22Rv1 (cell line): ENCODE data around the gene ANKRD55.

Experiments
- ZFX ChIP-seq: fragments of 450-650 bp; IDR thresholded peaks from 2 replicates; pipeline ENCODE4 v1.6.1; 2017; ENCODE audit warnings: antibody characterized with exemption, borderline replicate concordance
- TF ChIP-seq, protein P1 (sequence below): fragments of 450-650 bp; IDR thresholded peaks from 2 replicates; pipeline ENCODE4 v1.5.1; 2017; ENCODE audit warnings: mild to moderate bottlenecking

DNA sequence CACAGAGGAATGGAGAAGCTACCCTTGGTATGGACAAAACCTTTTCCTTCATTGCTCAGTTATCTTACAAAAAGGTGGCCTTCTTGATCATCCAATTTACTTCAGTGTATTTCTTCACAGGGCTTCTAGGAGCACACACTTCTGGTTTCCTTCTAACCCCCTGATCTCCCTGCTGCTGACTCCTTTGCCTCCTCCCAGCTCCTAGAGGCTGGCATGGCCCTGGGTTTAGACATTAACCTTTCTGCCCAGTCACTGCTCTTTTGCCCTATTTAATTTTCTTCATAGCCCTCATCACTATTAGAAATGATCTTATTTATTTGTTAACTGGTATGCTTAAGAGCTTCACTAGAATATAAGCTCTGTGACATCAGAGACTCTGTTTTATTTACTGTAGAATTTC is 63.2 kb downstream of the ANKRD55 start:
- TF ChIP-seq, protein P1, sequence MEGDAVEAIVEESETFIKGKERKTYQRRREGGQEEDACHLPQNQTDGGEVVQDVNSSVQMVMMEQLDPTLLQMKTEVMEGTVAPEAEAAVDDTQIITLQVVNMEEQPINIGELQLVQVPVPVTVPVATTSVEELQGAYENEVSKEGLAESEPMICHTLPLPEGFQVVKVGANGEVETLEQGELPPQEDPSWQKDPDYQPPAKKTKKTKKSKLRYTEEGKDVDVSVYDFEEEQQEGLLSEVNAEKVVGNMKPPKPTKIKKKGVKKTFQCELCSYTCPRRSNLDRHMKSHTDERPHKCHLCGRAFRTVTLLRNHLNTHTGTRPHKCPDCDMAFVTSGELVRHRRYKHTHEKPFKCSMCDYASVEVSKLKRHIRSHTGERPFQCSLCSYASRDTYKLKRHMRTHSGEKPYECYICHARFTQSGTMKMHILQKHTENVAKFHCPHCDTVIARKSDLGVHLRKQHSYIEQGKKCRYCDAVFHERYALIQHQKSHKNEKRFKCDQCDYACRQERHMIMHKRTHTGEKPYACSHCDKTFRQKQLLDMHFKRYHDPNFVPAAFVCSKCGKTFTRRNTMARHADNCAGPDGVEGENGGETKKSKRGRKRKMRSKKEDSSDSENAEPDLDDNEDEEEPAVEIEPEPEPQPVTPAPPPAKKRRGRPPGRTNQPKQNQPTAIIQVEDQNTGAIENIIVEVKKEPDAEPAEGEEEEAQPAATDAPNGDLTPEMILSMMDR, result no peak
- TF ChIP-seq ZFX, result no peak
